Superior temporal gyrus (tissue), 1 donor: Measurements from ENCODE around the gene LMCD1.

ENCODE experiments used
- DNase-seq: peaks from one replicate; pipeline ENCODE4 v3.0.0-alpha.2; 2016; ENCODE audit errors: extremely low spot score

Gene LMCD1

GRCh38 chr3:8536096-8537056, 34.8 kb downstream of the LMCD1 start:
- DNase-seq, result no peak

GRCh38 chr3:8537440-8537839, 35.8 kb downstream of the LMCD1 start:
- DNase-seq, result no peak

GRCh38 chr3:8538223-8538622, 36.6 kb downstream of the LMCD1 start:
- DNase-seq, result no peak

GRCh38 chr3:8538913-8539312, 37.3 kb downstream of the LMCD1 start:
- no peak for DNase-seq

GRCh38 chr3:8539419-8539818, 37.8 kb downstream of the LMCD1 start:
- no peak for DNase-seq

GRCh38 chr3:8540456-8540855, 38.8 kb downstream of the LMCD1 start:
- DNase-seq, result no peak

- DNase-seq, result no peak
Observed at GRCh38 chr3:8541486-8541885, 39.9 kb downstream of the LMCD1 start.

- no peak for DNase-seq
Observed at GRCh38 chr3:8542190-8543135, 40.8 kb downstream of the LMCD1 start.

GRCh38 chr3:8546609-8547008, 45.0 kb downstream of the LMCD1 start:
- DNase-seq, result no peak

- DNase-seq, result no peak
Observed at GRCh38 chr3:8548502-8549275, 47.1 kb downstream of the LMCD1 start.

- no peak for DNase-seq
Observed at GRCh38 chr3:8549354-8549753, 47.7 kb downstream of the LMCD1 start.

GRCh38 chr3:8550611-8551010, 49.0 kb downstream of the LMCD1 start:
- DNase-seq, result no peak

- DNase-seq, result no peak
Observed at GRCh38 chr3:8552223-8552762, 50.7 kb downstream of the LMCD1 start.

- no peak for DNase-seq
Observed at GRCh38 chr3:8553405-8553804, 51.8 kb downstream of the LMCD1 start.

GRCh38 chr3:8554696-8555095, 53.1 kb downstream of the LMCD1 start:
- DNase-seq, result no peak

GRCh38 chr3:8555113-8555661, 53.6 kb downstream of the LMCD1 start:
- no peak for DNase-seq

GRCh38 chr3:8555725-8556472, 54.3 kb downstream of the LMCD1 start:
- DNase-seq, result no peak

- no peak for DNase-seq
Observed at GRCh38 chr3:8556473-8556869, 54.8 kb downstream of the LMCD1 start.

GRCh38 chr3:8557298-8557697, 55.7 kb downstream of the LMCD1 start:
- no peak for DNase-seq

- no peak for DNase-seq
Observed at GRCh38 chr3:8558645-8559044, 57.0 kb downstream of the LMCD1 start.
